MM.1S (cell line): Measurements from ENCODE around the gene ARFGEF3.

Experiments
- DNase-seq: peaks from one replicate; pipeline ENCODE4 v3.0.0-alpha.2; 2015
- H2AFZ ChIP-seq: fragments of 300-600 bp; sonication (generic); 2 replicates; pipeline ENCODE4 v1.6.0; 2016; ENCODE audit warnings: antibody characterized with exemption, low read length
- H3F3A ChIP-seq: fragments of 300-600 bp; sonication (generic); 2 replicates; pipeline ENCODE4 v1.6.1; 2016; ENCODE audit warnings: mild to moderate bottlenecking, antibody characterized with exemption, low read length, moderate library complexity, mixed read lengths; ENCODE audit not compliant: insufficient read depth
- H3K27ac ChIP-seq: fragments of 300-600 bp; sonication (generic); 2 replicates; pipeline ENCODE4 v1.5.1; 2016; ENCODE audit warnings: mild to moderate bottlenecking, low read length
- H3K27me3 ChIP-seq: fragments of 300-600 bp; sonication (generic); replicated peaks from 2 replicates; pipeline ENCODE4 v1.6.0; 2016; ENCODE audit warnings: low read length; ENCODE audit not compliant: insufficient read depth
- H3K36me3 ChIP-seq: fragments of 300-600 bp; sonication (generic); replicated peaks from 2 replicates; pipeline ENCODE4 v1.6.1; 2016; ENCODE audit warnings: mild to moderate bottlenecking, low read length, mixed read lengths; ENCODE audit not compliant: insufficient read depth
- H3K4me1 ChIP-seq: fragments of 300-600 bp; sonication (generic); 2 replicates; pipeline ENCODE4 v1.6.1; 2016; ENCODE audit warnings: low read length, mixed read lengths
- H3K4me2 ChIP-seq: fragments of 300-600 bp; sonication (generic); 2 replicates; pipeline ENCODE4 v1.6.0; 2016; ENCODE audit warnings: low read depth, low read length
- H3K4me3 ChIP-seq: fragments of 300-600 bp; sonication (generic); 2 replicates; pipeline ENCODE4 v1.5.1; 2016; ENCODE audit warnings: low read length, mixed read lengths
- H3K79me2 ChIP-seq: fragments of 300-600 bp; sonication (generic); 2 replicates; pipeline ENCODE4 v1.6.1; 2016; ENCODE audit warnings: mixed run types, low read length, mixed read lengths
- H3K9ac ChIP-seq: fragments of 300-600 bp; sonication (generic); 2 replicates; pipeline ENCODE4 v1.6.1; 2016; ENCODE audit warnings: low read length, mixed read lengths
- H3K9me2 ChIP-seq: fragments of 300-600 bp; sonication (generic); replicated peaks from 2 replicates; pipeline ENCODE4 v1.6.1; 2016; ENCODE audit warnings: mild to moderate bottlenecking, low read length, mixed read lengths; ENCODE audit not compliant: insufficient read depth
- H3K9me3 ChIP-seq: fragments of 300-600 bp; sonication (generic); replicated peaks from 2 replicates; pipeline ENCODE4 v1.6.1; 2016; ENCODE audit warnings: mild to moderate bottlenecking, low read length, mixed read lengths; ENCODE audit not compliant: insufficient read depth
- H4K20me1 ChIP-seq: fragments of 300-600 bp; sonication (generic); 2 replicates; pipeline ENCODE4 v1.6.1; 2016; ENCODE audit warnings: mild to moderate bottlenecking, low read length, moderate library complexity, mixed read lengths; ENCODE audit not compliant: insufficient read depth
- EZH2 ChIP-seq: fragments of 300-600 bp; sonication (generic); optimal IDR thresholded peaks from 2 replicates; pipeline ENCODE3; 2017; ENCODE audit warnings: low read depth, mild to moderate bottlenecking, antibody characterized with exemption, low read length, mixed read lengths
- EZH2phosphoT487 ChIP-seq: fragments of 300-600 bp; sonication (generic); IDR thresholded peaks from 2 replicates; pipeline ENCODE4 v1.6.1; 2018; ENCODE audit warnings: antibody characterized with exemption, low read length
- TF ChIP-seq, protein P1 (sequence below): fragments of 300-600 bp; sonication (generic); IDR thresholded peaks from 2 replicates; pipeline ENCODE4 v1.5.1; 2016; ENCODE audit warnings: antibody characterized with exemption, low read length, mixed read lengths

ARFGEF3 gene

DNA sequence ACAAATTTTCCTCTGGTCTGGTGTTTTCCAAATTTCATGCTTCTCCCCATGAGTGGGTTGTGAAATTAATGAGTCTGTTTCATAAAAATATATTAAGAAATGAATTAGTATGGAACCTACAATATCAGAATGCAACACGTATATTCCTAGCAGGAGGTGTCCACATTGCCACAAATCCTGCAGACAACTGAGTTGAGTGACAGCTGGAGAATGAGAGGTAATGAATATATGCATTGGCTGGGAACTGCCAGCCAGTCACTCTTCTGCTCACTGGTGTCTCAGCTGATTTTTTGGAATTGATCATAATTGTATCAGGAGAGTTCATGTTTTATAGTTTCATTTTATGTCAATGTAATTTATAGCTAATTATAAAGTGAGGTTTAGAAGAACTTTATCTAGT, 6.3 kb upstream of the ARFGEF3 start:
- Histone ChIP-seq H3K79me2 (no peaks in the 10 kb centered on the region), H3K9me2 (no peaks in the 10 kb centered on the region), H3K4me3 (no peak overlapping the region), H3K9me3 (no peaks in the 10 kb centered on the region), H3K27ac (no peak overlapping the region), H2AFZ (no peak overlapping the region), H3K4me2 (no peak overlapping the region), H3K27me3 (no peaks in the 10 kb centered on the region), H3K4me1 (no peaks in the 10 kb centered on the region), H3K36me3 (no peaks in the 10 kb centered on the region), H4K20me1 (no peaks in the 10 kb centered on the region), H3K9ac (no peak overlapping the region), H3F3A (no peaks in the 10 kb centered on the region)
- DNase-seq: no peak
- TF ChIP-seq EZH2 (no peak), EZH2phosphoT487 (no peak)
- TF ChIP-seq, protein P1, sequence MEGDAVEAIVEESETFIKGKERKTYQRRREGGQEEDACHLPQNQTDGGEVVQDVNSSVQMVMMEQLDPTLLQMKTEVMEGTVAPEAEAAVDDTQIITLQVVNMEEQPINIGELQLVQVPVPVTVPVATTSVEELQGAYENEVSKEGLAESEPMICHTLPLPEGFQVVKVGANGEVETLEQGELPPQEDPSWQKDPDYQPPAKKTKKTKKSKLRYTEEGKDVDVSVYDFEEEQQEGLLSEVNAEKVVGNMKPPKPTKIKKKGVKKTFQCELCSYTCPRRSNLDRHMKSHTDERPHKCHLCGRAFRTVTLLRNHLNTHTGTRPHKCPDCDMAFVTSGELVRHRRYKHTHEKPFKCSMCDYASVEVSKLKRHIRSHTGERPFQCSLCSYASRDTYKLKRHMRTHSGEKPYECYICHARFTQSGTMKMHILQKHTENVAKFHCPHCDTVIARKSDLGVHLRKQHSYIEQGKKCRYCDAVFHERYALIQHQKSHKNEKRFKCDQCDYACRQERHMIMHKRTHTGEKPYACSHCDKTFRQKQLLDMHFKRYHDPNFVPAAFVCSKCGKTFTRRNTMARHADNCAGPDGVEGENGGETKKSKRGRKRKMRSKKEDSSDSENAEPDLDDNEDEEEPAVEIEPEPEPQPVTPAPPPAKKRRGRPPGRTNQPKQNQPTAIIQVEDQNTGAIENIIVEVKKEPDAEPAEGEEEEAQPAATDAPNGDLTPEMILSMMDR: no peak

DNA sequence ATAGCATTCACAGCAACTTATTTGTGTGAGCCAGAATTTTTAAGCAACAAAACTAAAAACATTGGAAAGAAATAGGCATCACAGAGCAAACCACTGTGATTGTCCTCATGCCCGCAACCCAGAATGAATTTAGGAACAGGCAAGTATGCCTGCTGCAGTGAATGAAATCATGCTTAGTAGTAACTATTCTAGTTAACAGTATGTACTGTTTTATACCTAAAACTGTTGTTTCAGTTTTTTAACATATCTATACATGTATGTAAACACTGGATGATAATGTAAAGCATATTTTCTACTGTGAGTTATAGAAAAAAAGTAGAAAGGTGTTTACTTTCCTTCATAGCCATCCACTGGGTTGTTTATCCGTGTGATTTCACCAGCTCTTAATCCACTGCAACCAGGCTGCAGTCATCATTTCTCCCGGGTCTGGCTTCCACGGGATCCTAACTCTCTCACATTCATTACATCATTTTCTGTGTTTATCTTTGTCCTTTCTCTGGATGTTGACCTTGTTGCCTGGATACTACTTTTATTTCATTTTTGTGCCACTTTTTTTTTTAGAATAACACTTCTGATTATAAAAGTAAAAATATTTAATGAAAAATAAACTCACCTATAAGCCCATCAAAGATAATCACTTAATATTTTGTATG, 3.6 kb upstream of the ARFGEF3 start:
- no peak for TF ChIP-seq EZH2
- TF ChIP-seq, protein P1: no peak
- TF ChIP-seq EZH2phosphoT487: no peak
- no peak overlapping the region for H3K9ac ChIP-seq
- H3K36me3 ChIP-seq: no peaks in the 10 kb centered on the region
- H3K4me2 ChIP-seq: no peak overlapping the region
- no peak overlapping the region for H3K27ac ChIP-seq
- H3K4me3 ChIP-seq: no peak overlapping the region
- H3K9me3 ChIP-seq: no peaks in the 10 kb centered on the region
- H3K4me1 ChIP-seq: peaks cover 4% of the 10 kb centered on the region; the same call in 1 of the 2 replicates
- H2AFZ ChIP-seq: no peak overlapping the region
- no peak for DNase-seq
- peaks cover 10% of the 10 kb centered on the region for H3K79me2 ChIP-seq
- peaks cover 5% of the 10 kb centered on the region; the same call in 1 of the 2 replicates for H3K27me3 ChIP-seq
- no peaks in the 10 kb centered on the region for H3F3A ChIP-seq
- H4K20me1 ChIP-seq: no peaks in the 10 kb centered on the region
- H3K9me2 ChIP-seq: no peaks in the 10 kb centered on the region

DNA sequence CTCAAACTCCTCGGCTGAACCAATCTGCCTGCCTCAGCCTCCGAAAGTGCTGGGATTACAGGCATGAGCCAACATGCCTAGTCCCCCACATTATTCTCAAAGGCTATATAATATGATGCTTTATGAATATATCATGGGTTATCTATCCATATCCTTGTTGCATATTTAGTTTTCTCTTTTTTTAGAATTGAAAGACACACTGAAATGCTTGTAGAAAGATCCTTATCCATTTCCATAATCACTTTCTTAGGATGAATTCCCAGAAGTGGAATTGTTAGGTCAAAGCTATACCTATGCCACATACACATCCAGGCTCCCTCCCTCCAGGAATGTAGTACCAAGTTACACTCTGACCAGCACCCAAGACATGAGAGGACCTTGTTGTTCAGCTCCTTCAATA, 2.5 kb upstream of the ARFGEF3 start:
- Histone ChIP-seq H3F3A (no peaks in the 10 kb centered on the region), H3K4me2 (no peak overlapping the region), H2AFZ (no peak overlapping the region), H3K36me3 (no peaks in the 10 kb centered on the region), H3K27ac (no peak overlapping the region), H3K9me3 (no peaks in the 10 kb centered on the region), H3K4me3 (no peak overlapping the region), H4K20me1 (no peaks in the 10 kb centered on the region), H3K27me3 (peaks cover 5% of the 10 kb centered on the region; the same call in 1 of the 2 replicates), H3K9ac (no peak overlapping the region), H3K4me1 (peaks cover 10% of the 10 kb centered on the region; the same call in 1 of the 2 replicates), H3K79me2 (peaks cover 22% of the 10 kb centered on the region), H3K9me2 (no peaks in the 10 kb centered on the region)
- DNase-seq: no peak
- TF ChIP-seq, protein P1: no peak
- TF ChIP-seq EZH2phosphoT487 (no peak), EZH2 (no peak)
